Fibroblast of upper back skin (primary cell): Measurements from ENCODE around the gene NEXMIF.
"Not testable (repeated sequence)": the region's sequence is repeated elsewhere in the genome, so short reads cannot be mapped to it uniquely, and the experiment has no call there.

Source experiments
- DNase-seq: peaks from one replicate; pipeline ENCODE4 v3.0.0-alpha.2; 2013

NEXMIF gene

GRCh38 chrX:74925225-74926088, at the start of gene NEXMIF:
Gene NEXMIF (minus strand): TSS chrX:74925452.
- DNase-seq: peak; percentile 2

- not testable (repeated sequence) for DNase-seq
Measured at GRCh38 chrX:74961962-74962361, 36.7 kb upstream of the NEXMIF start.

GRCh38 chrX:74949717-74950116, 24.5 kb upstream of the NEXMIF start:
- DNase-seq: no peak

- no peak for DNase-seq
Measured at GRCh38 chrX:74940414-74940813, 15.2 kb upstream of the NEXMIF start.

GRCh38 chrX:74931214-74931613, 6.0 kb upstream of the NEXMIF start:
- DNase-seq: no peak

GRCh38 chrX:74924449-74925224, 615 bp downstream of the NEXMIF start:
- peak; percentile 3 for DNase-seq

GRCh38 chrX:74923942-74924448, 1.3 kb downstream of the NEXMIF start:
- DNase-seq: peak; percentile 1

GRCh38 chrX:74922922-74923543, 2.2 kb downstream of the NEXMIF start:
- DNase-seq: no peak

- no peak for DNase-seq
Measured at GRCh38 chrX:74911494-74911893, 13.8 kb downstream of the NEXMIF start.

- no peak for DNase-seq
Measured at GRCh38 chrX:74906417-74906816, 18.8 kb downstream of the NEXMIF start.

GRCh38 chrX:74902806-74903205, 22.4 kb downstream of the NEXMIF start:
- DNase-seq: no peak

GRCh38 chrX:74892561-74892960, 32.7 kb downstream of the NEXMIF start:
- DNase-seq: no peak

- no peak for DNase-seq
Measured at GRCh38 chrX:74890676-74891430, 34.4 kb downstream of the NEXMIF start.

- DNase-seq: not testable (repeated sequence)
Measured at GRCh38 chrX:74882383-74882782, 42.9 kb downstream of the NEXMIF start.

- DNase-seq: no peak
Measured at GRCh38 chrX:74865725-74866124, 59.5 kb downstream of the NEXMIF start.

GRCh38 chrX:74853255-74853654, 72.0 kb downstream of the NEXMIF start:
- DNase-seq: no peak

GRCh38 chrX:74835566-74835965, 89.7 kb downstream of the NEXMIF start:
- no peak for DNase-seq

- DNase-seq: not testable (repeated sequence)
Measured at GRCh38 chrX:74819797-74820196, 105.5 kb downstream of the NEXMIF start.

- DNase-seq: no peak
Measured at GRCh38 chrX:74814681-74815080, 110.6 kb downstream of the NEXMIF start.

- DNase-seq: no peak
Measured at GRCh38 chrX:74804574-74804973, 120.7 kb downstream of the NEXMIF start.

- DNase-seq: no peak
Measured at GRCh38 chrX:74800062-74800461, 125.2 kb downstream of the NEXMIF start.

GRCh38 chrX:74797338-74797887, 127.8 kb downstream of the NEXMIF start:
- DNase-seq: no peak
